ENCODE measurements around the gene FAM131C.
A peak's percentile ranks its signal among the peaks of the same experiment; 100 is the strongest.
"Not testable (repeated sequence)": the region's sequence is repeated elsewhere in the genome, so short reads cannot be mapped to it uniquely, and the experiment has no call there.

The FAM131C gene

DNA sequence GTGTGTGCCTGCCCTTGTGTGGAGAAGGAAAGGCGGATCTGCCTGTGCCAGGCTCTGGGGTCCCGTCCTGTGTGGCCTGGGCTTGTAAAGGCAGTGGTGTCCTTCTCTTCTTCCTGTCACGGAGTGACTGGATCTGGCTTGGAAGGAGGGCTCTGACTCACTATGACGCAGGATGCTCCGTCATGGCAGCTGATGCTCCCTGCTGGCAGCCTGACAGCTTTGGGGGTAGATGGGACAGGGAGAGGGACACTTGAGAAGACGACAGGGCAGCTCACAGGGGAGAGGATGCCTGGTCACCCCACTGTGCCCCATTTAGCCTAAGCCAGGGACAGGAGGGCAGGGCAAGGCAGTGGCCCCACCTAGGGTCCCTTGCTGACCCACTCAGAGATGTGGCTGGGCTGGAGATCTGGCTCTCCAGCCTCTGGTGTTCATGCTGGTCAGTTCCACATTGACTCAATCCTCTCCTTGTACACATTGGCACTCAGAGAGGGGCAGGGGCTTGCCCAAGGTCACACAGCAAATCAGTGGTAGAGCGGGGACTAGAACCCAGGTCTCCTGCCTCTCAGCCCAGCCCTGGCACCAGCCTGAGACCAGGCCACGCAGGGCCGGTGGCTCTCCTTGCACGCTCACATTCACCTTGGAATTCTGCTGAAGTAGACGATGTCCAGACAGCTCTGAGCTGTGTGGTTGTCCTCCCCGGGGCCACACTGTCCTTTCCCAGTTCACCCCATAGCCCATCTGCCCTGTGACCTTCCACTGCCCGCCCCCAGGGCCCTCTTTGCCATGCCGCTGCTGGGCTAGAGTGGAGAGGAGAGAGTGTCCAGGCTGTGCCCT is 2.8 kb upstream of the FAM131C start:
- DNase-seq: no peak

DNA sequence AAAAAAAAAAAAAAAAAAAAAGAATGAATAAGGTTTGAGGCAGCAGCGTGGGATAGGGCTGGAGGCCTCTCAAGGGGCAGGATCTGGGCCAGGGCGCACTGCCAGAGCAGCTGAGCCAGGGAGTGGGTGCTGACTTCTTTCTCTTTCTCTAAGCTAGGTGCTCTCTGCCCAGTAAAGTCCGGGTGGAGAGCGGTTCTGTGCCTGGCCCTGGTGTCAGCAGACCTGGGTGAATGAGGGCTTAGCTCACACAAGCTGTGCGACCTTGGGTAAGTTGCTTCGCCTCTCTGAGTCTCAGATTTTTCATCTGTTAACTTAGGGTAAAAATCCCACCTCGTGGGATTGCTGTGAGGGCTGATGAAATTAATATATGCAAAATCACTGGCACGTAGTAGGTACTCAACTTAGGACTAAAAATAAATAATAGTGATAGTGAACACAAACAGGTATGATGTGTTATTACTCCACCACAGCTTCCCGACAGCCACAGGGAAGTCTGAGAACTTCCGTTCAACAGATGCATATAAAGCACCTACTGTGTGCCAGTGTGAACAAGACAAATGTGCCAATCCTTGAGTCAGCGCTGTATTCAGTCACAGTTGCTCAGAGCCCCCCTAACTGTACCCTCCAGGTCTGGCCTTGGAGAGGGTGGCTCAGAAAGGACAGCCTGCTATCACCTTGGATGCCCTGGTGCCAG is 2.0 kb upstream of the FAM131C start:
- no peak for DNase-seq

DNA sequence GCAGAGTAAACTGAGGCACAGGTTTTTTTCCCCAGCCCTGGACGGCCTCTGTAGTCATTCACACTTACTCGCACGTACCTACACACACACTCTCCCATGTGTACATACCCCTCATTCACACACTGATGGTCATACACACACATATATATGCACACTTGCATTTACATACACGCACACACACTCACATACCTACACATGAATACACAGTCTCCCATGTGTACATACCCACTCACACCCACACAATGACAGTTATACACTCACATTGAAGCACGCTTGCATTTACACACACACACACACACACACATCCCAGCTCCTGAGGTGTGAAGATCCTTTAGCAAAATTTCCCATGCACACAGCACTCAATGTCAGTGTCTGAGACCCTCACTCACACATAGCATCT is 766 bp upstream of the FAM131C start:
- no peak for DNase-seq

DNA sequence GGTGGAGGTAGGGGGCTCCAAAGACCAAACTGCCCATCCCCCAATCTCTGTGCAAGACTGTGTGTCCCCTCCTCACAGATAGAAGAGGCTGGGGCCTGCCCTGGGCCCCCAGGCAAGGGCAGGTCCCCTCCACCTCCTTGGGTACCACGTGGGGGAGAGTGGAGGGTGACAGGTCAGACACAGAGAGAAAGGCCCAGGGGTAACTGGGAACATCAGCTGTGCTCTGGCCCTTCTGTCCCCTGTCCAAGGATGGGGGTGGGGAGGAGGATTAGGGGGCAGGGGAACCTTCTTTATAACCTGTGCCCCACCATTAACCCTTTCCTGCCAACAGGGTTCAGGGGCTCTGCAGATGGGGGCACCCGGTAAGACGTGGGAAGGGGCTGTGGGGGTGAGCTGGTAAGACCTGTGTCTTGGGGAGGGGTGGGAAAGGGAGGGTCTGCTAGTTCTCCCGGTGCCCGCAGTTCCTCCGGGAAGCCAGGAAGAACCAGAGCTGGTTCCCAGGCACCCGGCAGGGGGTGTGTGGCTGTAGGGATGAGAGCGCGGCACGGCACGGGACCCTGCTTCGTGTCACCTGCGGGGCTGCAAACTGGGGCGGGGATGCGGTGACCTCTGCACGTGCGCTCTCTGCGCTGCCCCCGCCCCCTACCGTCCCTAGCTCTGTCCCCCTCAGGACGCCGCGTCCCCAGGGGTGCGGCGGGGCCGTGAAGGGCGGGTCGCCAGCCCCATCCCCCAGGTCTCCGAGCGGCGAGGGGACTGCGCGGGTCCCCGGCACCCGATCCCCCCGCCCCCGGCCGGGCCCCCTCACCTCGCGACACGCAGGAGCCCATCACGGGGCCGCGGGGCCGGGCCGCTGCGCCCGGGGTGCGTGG is 601 bp downstream of the FAM131C start:
- DNase-seq: no peak

DNA sequence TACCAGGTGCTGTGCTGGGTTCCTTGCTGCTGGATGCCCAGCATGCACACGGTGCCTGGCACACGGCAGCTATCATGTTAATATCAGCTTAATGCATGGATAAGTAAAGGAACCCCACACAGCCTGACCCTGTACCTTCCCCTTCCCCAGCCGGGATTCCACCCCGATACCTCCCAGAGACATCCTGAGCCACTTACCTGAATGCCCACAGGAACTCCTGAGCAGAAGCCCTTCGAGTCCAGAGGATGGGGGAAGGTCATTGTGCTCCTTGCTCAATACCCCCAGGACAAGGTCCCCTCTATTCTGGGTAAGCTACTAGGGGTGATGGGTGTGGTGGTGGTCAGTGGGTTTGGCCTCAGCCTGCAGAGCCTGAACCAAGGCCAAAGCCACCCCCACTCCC is 1.4 kb downstream of the FAM131C start:
- DNase-seq: no peak

DNA sequence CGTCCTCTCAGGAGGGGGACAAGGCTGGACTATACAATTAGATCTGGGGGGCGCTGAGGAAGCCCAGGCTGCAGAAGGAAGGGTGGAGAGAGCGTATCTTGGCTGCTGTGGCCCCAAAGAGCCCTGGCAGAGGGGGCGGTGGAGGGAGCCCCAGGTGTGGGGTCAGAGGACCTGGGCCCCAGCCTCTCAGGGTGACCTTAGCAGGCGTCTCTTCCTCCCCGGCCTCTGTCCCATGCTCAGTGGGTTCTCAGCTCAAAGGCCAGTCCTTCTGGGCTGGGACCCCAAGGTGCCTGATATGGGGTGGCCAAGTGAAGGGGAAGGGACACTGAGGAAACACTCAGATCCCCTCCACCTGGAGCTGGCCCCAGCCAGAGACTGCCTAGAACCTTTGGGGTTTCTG is 1.8 kb downstream of the FAM131C start:
- no peak for DNase-seq

DNA sequence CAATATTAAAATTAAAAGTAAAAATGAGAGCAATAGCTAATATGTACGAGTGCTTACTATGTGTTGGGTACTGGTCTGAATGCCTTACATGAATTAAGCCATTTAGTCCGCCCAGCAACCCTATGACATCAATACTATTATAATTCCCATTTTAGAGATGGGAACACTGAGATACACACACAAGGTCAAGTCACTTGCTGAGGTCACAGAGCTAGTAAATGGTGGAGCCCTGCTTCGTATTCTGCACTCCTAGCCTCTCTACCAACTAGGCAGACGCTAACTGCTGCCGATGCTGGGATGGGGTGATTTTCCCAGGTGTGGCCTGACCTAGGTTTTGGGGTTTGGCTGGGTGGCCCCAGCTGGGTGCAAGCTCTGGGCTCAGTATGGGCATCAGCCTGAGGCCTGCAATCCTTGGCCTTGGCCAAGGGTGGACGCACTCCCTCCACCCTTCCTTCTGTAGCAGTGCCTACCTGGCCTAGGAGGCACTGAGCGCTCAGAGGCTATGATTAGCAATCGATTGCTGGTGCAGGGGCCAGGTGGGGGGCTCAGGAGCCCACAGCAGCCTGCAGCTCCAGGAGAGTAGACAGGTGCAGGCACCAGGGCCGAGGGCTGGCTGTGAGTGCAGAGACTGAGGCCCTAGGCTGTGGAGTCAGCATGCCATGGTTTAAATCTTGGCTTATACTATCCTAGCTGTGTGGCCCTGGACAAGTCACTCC is 2.7 kb downstream of the FAM131C start:
- no peak for DNase-seq

DNA sequence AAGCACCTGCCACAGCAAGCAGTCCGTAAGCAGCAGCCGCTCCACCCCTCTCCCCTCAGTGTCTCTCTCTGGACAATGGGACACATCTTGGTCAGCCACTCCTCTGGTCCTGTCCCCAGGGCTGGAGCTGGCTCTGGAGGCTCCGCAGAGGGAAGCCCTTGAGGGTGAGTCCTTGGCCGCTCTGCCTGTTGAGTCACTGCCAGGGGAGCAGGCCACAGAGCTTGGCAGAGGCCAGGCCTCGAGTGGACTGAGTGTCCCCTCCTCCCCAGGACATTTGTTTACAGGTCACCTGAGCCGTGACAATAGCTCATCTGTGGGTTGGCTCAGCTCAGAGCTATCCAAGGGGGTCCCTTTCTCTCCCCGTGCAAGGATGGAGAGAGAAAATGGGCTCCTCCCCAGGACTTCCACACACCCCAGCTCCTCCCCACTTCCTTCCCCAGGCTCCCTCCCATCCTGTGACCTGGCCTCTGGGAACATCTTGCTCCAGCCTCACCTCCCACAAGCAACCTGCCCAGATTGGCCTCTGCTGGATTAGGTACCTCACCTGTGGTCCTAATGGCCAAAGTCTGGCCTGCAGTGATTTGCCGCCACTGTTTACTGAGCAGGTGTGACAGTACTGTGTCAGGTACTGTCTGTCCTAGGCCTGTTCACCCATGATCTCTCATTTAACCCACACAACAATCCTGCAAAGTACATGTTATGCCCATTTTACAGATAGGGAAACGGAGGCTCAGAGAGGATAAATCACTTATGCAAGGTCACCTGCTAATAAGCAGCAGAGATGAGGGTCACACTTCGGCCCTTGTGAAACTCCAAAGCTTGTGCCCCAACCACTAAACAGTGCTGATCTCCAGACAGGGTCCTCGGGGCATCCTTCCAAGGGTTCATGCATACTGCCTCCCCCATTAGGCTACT is 4.8 kb downstream of the FAM131C start:
- DNase-seq: no peak

DNA sequence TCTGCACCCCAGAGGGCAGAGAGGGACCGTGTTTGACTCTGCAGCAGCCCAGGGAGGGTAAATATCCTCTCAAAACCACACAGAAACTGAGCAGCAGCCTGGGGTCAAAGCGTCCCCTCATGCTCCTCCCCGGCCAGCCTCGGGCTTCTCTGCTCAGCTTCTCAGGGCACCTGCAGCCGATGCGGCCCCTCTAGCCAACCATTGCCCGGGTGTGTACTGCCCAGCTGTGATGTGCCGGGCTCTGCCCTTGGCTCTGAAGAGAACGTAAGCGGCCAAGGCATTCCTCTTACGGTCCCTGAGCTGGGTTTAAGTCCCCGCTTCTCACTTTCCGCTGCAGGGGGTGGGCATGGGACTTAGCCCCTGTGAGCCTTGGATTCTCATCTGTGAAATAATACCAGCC is 5.5 kb downstream of the FAM131C start:
- no peak for DNase-seq

DNA sequence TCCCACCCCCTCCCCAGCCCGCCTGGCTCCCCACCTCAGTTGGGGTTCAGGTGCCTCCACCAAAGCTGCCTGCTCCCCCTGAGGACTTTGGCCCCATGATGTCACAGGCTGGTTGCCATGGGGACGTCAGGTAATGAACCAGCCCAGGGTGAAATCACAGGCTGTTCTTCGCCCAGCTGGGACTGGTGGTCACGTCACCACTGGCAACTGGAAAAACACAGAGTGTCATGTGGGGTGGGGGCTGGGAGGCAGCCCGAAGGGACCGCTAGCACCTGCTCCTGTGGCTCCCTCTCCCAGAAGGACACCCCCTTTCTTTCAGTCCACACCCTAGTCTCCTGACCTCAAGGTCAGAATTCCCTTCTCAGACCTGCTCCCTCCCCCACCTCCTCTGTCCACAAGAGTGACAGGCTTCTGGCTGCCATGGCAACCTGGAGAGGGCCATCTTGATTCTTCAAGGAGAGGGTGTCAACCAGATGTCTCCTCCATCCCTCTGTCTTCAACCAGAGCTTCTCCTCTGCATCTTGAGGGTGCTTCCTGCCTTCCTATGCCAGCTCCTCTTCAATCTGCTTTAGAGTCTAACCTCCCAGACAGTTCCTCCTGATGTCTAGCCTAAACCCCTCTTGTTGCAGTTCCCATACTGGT is 6.2 kb downstream of the FAM131C start:
- DNase-seq: peak in 1 of 2 donors; percentile 6

DNA sequence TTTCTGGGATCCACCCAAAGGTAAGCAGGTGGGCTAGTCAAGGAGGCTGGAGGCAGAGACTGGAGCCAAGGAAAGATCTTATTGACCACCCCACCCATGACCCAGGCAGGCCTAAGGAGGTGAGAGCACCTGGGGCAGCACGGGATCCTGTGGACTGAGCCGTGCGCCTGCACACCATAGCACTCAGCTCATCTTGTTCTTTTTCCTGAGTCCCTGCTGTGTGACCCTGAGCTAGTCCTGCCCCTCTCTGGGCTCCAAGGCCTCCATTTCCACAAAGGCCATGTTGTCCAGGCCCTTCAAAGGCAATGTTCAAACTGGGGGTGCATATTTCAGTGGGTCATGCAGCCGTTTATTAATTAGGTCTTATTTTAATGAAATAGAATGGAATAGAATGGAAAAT is 7.2 kb downstream of the FAM131C start:
- DNase-seq: no peak

DNA sequence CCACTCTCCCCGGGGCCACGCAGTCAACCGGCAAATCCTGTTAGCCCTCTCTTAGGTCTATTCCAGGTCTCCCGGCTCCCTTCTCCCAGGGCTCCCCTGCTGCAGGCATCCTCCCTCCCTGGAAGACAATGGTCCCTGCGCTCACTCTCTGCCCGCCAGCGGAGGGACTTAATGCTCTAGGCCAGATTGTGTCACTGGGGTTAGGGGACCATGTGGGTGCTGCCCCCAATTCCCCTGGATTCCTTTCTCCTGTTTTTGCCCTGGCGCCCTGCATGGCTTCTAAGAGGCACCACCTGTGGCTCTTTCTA is 8.2 kb downstream of the FAM131C start:
- DNase-seq: no peak

DNA sequence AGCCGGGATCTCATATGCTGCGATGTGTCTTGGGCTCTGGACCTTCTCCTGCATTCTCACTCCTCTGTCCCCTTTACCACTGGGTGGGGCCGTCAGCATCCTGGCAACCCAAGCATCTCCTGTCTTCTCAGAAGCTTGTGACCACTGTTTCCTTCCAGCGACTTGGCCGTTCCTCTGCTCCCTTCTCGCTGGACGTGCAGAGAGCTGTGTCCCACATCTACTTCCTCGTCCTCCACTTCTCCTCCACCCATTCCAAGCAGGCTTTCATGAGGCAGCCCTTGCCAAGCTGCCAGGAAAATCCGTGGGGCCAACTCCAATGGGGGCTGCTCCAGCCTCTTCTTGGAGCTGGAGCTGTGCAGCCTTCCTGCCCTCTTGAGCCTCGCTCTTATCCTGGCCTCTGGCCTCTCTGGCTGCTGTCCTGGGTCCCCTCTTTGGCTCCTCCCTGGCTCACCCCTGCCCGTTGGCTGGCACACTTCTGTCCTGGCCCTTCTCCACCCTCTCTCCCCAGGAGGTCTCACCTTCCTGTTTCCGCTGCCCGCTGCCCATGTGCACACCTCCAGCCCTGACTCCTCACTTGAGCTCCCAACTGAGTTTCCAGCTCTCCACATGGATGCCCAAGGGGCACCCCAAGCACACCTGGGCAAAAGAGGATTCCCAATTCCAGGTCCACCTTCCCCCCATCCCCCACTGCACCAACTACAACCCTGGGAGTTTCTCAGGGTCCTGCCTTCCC is 8.7 kb downstream of the FAM131C start:
- DNase-seq: no peak

DNA sequence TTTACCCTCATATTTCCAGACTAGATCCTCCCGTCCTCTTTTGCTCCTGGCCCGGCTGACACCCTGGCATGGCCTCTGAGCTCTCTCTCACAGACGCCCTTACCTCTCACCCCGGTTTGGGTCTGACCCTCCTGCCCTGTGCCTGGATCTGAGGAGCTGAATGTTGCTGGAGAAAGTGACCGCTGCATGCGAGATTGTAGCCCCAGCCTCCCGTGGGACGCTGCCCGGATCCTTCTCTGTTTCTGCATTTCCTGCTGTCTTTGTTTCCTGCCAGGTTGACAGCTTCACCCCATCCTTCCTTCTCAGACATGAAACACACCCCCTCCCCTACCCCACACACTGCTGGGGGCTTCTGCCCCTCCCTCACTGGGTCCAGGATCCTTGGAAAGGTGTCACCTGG is 9.5 kb downstream of the FAM131C start:
- DNase-seq: no peak

DNA sequence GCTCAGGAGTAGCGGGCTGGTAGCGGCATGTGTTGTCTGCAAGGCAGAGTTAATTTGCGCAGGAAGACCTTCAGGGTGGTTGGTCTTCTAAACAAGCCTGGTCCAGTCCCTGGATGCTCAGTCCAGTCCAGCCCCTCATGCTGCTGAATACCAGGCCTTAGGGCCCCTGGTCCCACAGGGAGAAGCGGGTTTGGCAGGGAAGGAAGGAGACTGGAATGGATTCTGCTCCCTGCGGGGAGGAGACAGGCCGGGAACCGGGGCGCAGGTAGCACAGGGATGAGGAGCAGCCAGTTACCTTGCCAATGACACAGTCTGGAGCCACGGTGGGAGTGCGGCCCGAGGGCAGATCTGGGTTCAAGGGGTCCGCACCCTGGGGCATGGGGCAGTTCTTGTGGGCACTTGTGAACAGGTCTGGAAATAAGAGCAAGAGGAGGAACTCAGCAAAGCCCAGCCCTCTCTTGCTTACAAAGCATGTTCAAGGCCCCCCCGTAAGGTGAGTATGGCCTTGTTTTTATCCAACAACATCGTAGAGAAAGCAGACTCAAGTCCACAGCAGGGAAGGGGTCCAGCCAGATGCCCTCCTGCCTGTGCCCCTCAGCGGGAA is 10.1 kb downstream of the FAM131C start:
- no peak for DNase-seq

DNA sequence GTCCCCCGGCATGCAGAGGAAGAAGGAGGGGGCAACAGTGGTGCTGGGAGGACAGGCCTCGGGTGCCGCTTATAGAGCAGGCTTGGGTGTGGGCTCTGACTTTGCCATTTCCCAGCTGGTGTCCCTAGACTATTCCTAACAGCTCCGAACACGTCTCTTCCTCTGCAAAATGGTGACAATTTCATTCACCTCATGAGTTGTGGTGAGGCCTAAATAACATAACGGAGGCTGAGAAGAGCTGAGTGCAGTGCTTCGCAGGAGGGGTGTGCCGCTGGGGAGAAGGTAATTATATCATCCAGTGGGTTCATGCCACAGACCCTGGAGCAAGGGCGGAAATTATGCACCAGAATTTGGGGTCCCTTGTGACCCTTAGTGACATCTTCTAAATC is 10.8 kb downstream of the FAM131C start:
- not testable (repeated sequence) for DNase-seq

DNA sequence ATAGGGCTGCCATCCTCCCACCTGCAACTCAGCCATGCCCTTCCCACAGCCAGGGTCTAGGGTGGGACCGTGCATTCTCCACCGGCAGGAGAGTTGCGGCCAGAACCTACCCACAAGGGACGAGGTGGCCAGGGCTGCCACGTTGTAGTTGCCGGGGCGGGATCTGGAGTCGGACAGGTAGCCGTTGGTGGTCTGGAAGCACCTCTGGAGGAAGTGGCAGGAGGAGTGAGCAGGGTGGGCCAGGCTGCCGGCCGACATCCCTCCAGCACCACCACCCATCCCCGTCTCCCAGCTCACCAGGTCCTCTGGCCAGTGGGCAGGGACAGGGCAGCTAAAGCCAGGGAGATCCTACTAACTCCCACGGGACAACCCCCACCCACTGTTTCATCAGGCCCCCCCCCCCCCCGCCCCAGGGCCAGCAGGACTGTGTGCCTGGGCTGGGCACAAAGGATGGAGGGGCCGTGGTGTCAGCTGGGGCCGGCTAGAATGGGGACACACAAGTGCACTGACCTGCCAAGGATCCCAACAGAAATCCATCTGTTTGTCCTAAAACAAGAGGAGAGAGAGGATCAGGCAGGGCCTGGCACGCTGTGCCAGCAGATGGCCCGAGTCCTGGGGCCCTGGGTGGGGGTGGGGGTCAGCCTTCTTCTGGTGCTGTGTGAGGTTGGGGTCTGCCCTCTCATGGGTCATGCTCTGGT is 11.3 kb downstream of the FAM131C start:
- not testable (repeated sequence) for DNase-seq

DNA sequence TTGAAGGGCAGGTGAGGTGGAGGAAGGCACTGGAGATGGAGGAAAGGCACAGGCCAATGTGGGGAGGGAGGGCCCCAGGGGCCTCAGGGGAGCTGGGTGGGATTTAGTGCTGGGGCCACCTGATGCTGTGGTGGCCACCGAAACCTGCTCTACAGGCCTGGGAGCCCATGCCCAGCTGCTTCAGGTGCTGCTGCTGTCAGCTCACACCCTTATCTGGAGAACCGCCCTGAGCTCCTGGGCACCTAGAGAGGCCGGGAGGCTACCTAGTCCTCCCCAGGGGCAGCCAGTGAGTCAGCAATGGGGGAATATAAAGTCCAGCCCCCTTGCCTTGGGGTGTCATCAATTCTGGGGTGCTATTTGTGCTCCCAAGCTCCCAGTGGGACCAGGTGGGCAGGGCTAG is 12.2 kb downstream of the FAM131C start:
- DNase-seq: no peak

DNA sequence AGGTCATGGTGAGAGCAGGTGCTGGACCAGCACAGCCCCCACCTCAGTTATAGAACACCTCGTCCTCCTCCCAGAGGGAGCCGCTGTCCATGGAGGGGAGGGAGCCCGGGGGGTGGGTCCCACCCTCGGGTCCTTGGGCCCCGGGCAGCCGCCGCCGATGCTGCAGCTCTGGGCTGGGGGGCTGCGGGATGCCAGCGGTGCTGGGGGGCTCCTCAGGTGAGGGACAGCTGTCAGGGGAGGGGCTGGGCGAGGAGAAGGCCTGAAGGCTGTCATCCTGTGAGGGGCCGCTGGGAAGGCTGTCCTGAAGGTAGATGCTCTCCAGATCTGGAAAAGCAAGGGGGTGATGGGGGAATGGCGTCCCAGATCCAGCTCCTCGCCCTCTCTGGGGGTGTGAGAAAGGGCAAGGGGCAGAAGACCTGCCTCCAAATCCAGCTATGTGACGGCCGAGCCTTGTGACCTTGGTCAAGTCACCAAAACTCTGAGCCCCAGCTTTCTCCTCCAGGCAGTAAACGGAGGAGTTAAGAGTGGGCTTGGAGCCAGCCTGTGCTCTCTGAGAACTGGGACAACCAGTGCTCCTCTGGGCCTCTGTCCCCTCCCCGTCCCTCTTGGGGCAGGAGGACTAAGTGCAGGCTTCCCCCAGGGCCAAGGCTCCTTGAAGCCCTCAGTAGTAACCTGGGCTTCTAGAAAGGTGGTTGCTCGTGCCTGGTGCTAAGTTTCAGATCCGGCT is 14.9 kb downstream of the FAM131C start:
- DNase-seq: not testable (repeated sequence)

Data from CD4-positive, alpha-beta T cell treated with Interleukin-1 beta for 1 hour (primary cell).